ENCODE results near the gene ARHGEF25. TPM values are rescaled to one million over a fixed set of nuclear protein-coding genes. Genes with fewer than 3 reads are reported as not detected.

The ARHGEF25 gene
- 4.0 to 6.5 TPM (median 5.0 TPM) in 5 replicates for total RNA-seq (2022; extraction: Qiagen RNA extraction)

DNA sequence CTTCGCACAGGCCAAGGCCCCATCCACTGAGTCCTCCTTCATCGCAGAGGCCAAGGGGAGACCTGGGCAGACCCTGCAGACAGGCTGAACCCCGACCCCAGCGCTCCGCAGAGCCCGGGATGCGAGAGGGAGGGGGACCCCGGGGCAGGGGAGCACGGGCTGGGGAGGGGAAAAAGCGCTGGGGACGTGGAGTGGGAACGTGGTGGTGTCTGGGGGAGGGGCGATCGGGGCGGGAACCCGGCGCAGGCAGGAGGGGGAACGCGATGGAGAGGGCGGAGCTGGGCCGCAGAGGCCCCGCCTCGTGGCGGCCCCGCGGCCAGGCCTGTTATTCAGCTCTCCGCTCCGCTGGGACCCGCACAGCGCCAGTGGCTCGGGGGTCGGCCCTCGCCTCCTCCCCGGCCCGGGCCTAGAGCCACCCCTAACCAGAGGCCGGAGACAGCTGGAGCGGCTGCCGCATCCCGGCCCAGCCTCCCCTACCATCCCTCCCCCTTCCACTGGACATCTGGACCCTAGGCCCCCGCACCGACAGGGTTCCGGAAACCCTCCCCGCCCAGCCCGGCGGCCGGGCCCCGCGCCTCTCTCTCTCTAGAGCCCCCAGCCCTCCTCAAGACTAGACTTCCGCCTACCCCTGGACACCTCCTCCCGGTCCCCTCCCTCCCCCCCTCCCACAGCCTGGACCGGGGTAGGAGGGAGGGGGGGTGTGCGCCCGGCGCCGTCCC, at the start of gene ARHGEF25:
Gene ARHGEF25, plus strand, starts transcription at position 328 of the 719 bp plus-strand sequence. CDS start 460 bp downstream, outside the sequence.

DNA sequence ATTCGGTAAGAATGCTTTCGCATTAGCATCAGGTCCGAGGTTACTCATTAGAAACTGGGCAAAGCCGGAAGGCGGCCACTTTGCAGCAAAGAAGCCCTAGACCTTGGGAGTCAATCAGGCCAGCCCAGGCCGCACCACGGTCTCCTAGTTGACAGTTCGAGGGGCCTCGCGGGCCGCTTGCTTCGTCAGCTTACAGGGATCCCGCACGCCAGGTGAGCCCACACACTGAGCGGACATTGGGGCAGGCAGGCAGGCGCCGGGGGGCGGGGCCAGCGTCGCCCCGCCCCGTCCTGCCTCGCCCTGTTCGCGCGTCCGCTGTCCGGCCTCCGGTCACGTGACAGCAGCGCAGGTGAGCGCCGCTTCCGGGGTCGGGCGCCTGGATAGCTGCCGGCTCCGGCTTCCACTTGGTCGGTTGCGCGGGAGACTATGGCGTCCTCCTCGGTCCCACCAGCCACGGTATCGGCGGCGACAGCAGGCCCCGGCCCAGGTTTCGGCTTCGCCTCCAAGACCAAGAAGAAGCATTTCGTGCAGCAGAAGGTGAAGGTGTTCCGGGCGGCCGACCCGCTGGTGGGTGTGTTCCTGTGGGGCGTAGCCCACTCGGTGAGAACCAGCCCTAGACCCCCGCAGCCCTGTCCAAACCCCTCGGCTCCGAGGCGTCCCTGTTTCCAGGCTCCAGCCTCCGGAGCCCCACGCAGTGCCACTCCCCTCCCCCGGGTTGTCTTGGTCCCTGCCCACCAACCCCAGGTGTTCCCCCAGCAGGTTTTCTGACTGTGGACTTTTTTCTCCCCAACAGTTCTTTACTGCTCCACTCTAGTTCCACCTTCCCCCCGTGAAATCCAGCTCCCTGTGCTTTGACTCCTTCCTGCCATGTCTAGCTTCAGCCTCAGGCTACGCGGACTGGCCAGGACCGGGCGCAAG, 20.1 kb upstream of the ARHGEF25 start, which contains the start of gene PIP4K2C:
Gene PIP4K2C, plus strand, starts transcription at position 329 of the 918 bp plus-strand sequence. Its CDS starts 98 bp downstream, at position 427.

DNA sequence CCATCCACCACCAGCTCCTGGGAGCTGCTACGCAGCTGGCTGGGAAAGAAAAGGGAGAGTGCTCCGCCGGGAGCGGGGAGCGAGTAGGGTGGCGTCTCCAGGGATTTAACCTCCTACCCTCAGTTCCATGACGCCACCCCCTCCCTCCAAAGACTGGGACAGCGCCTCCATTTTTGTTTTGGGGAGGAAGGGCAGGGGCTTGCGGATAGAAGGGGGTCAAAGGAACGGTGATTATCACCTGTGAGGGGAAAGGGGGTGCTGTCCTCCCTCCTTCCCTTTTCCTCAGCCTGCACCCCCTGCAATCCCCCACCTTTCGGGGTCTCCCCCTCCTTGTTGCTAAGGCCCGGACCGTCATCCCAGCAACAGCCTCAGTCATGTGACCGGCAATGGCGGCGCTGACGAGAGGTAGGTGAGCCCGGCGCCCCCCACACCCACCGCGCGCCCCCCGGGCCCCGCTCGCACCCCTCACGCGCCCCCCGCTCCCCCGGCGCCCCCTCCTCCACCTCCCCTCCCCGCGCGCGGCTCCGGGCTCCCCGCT, 6.7 kb upstream of the ARHGEF25 start, which contains the start of gene DTX3:
Gene DTX3, plus strand, starts transcription at position 371 of the 538 bp plus-strand sequence. CDS start 1,694 bp downstream, outside the sequence.

DNA sequence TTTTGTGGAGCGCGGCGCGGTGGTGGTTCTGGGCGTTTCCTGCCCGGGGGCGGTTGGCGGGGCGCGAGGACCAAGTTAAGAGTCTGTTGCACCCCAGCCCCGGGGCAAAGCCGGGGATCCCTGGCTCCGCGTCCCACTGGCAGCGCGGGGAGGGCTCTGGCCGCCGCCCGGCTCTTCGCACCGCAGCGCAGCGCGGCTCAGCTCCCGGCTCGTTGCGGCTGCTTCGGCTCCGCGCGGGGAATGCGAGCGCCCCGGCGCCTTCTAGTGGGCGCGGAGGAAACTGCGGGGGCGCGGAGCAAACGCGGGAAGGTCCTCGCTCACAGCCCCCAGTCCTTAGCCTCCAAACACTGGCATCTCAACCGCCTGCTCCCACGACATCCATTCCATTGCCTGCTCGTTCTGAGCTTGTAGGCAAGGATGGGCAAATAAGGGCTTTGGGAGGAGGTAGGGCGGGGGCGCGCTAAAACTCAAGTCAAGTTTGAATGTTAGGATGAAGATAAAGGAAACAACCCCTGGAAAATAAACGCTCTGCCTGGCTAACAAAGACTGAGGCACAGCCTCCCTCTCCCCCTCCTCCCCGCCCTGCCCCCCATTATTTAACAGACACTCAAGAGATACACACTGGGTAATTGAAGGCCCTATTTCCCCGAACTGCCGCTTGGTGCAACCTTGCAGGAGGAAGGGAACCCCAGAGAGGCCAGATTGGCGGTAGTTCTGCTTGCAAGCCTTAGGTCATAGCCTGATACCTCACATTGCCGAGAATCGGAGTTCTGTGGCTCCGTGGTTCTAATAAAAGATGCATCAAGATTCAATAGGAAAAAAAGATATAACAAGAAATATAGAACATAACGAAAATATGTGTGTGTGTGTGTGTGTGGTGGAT, 22.0 kb downstream of the ARHGEF25 start, which contains the start of gene B4GALNT1:
Gene B4GALNT1, minus strand, starts transcription at position 244 of the 883 bp plus-strand sequence. CDS start 1,069 bp downstream, outside the sequence.

Other genes with a start within 250 kb of the ARHGEF25 start
- 7.2 to 11.9 TPM (median 8.5 TPM) in 5 replicates for gene R3HDM2, start 180.4 kb upstream of the ARHGEF25 start, total RNA-seq (2022; extraction: Qiagen RNA extraction)
- gene INHBC, start 176.7 kb upstream of the ARHGEF25 start, total RNA-seq (2022; extraction: Qiagen RNA extraction) = not detected in 5 replicates
- 0.04 to 0.13 TPM (median 0.10 TPM) in 4 of 5 replicates, not detected in the other for gene INHBE, start 156.1 kb upstream of the ARHGEF25 start, total RNA-seq (2022; extraction: Qiagen RNA extraction)
- gene GLI1, start 151.7 kb upstream of the ARHGEF25 start, total RNA-seq (2022; extraction: Qiagen RNA extraction) = 4.5 to 7.8 TPM (median 5.9 TPM) in 5 replicates
- gene ARHGAP9, start 131.6 kb upstream of the ARHGEF25 start, total RNA-seq (2022; extraction: Qiagen RNA extraction) = 0.33 to 0.72 TPM (median 0.43 TPM) in 5 replicates
- 152 to 199 TPM (median 172 TPM) in 5 replicates for gene MARS1, start 123.4 kb upstream of the ARHGEF25 start, total RNA-seq (2022; extraction: Qiagen RNA extraction)
- gene DDIT3, start 90.9 kb upstream of the ARHGEF25 start, total RNA-seq (2022; extraction: Qiagen RNA extraction) = 18.6 to 26.8 TPM (median 23.9 TPM) in 5 replicates
- 13.4 to 31.3 TPM (median 28.0 TPM) in 5 replicates for gene MBD6, start 88.6 kb upstream of the ARHGEF25 start, total RNA-seq (2022; extraction: Qiagen RNA extraction)
- 135 to 153 TPM (median 150 TPM) in 5 replicates for gene DCTN2, start 64.2 kb upstream of the ARHGEF25 start, total RNA-seq (2022; extraction: Qiagen RNA extraction)
- gene KIF5A, start 61.4 kb upstream of the ARHGEF25 start, total RNA-seq (2022; extraction: Qiagen RNA extraction) = 0.12 to 0.27 TPM (median 0.20 TPM) in 5 replicates
- gene PIP4K2C, start 20.2 kb upstream of the ARHGEF25 start, total RNA-seq (2022; extraction: Qiagen RNA extraction) = 40.6 to 46.9 TPM (median 42.6 TPM) in 5 replicates
- gene DTX3, start 6.6 kb upstream of the ARHGEF25 start, total RNA-seq (2022; extraction: Qiagen RNA extraction) = 13.3 to 18.8 TPM (median 15.9 TPM) in 5 replicates
- gene B4GALNT1, start 21.8 kb downstream of the ARHGEF25 start, total RNA-seq (2022; extraction: Qiagen RNA extraction) = 26.3 to 45.0 TPM (median 42.0 TPM) in 5 replicates
- 114 to 122 TPM (median 117 TPM) in 5 replicates for gene OS9, start 82.7 kb downstream of the ARHGEF25 start, total RNA-seq (2022; extraction: Qiagen RNA extraction)
- 0.11 to 0.19 TPM (median 0.14 TPM) in 5 replicates for gene AGAP2, start 127.3 kb downstream of the ARHGEF25 start, total RNA-seq (2022; extraction: Qiagen RNA extraction)
- gene TSPAN31, start 133.6 kb downstream of the ARHGEF25 start, total RNA-seq (2022; extraction: Qiagen RNA extraction) = 16.3 to 18.5 TPM (median 17.8 TPM) in 5 replicates
- gene CDK4, start 140.9 kb downstream of the ARHGEF25 start, total RNA-seq (2022; extraction: Qiagen RNA extraction) = 209 to 255 TPM (median 221 TPM) in 5 replicates
- gene MARCHF9, start 143.7 kb downstream of the ARHGEF25 start, total RNA-seq (2022; extraction: Qiagen RNA extraction) = 4.8 to 8.4 TPM (median 7.3 TPM) in 5 replicates
- 1.2 to 2.9 TPM (median 2.2 TPM) in 5 replicates for gene CYP27B1, start 155.6 kb downstream of the ARHGEF25 start, total RNA-seq (2022; extraction: Qiagen RNA extraction)
- gene METTL1, start 160.7 kb downstream of the ARHGEF25 start, total RNA-seq (2022; extraction: Qiagen RNA extraction) = 45.8 to 54.8 TPM (median 50.4 TPM) in 5 replicates
- 4.7 to 6.4 TPM (median 5.5 TPM) in 5 replicates for gene EEF1AKMT3, start 161.2 kb downstream of the ARHGEF25 start, total RNA-seq (2022; extraction: Qiagen RNA extraction)
- gene TSFM, start 171.4 kb downstream of the ARHGEF25 start, total RNA-seq (2022; extraction: Qiagen RNA extraction) = 65.3 to 75.7 TPM (median 69.1 TPM) in 5 replicates
- gene AVIL, start 207.3 kb downstream of the ARHGEF25 start, total RNA-seq (2022; extraction: Qiagen RNA extraction) = 0.29 to 0.83 TPM (median 0.43 TPM) in 5 replicates
- gene CTDSP2, start 235.3 kb downstream of the ARHGEF25 start, total RNA-seq (2022; extraction: Qiagen RNA extraction) = 38.0 to 53.6 TPM (median 49.0 TPM) in 5 replicates